ELF-1 (cell line): ENCODE results near the gene MICAL3.
"Not testable (repeated sequence)": the region's sequence is repeated elsewhere in the genome, so short reads cannot be mapped to it uniquely, and the experiment has no call there.

Source experiments
- DNase-seq: peaks from one replicate; pipeline ENCODE4 v3.0.0-alpha.2; 2016; ENCODE audit warnings: low read depth, low spot score

The MICAL3 gene

GRCh38 chr22:18060646-18061620 lies 36.6 kb upstream of the MICAL3 start:
- DNase-seq: no peak

- no peak for DNase-seq
Observed at GRCh38 chr22:18059991-18060390, 35.6 kb upstream of the MICAL3 start.

- DNase-seq: no peak
Observed at GRCh38 chr22:18059473-18059872, 35.1 kb upstream of the MICAL3 start.

- DNase-seq: no peak
Observed at GRCh38 chr22:18059094-18059417, 34.7 kb upstream of the MICAL3 start.

GRCh38 chr22:18058371-18059093 lies 34.2 kb upstream of the MICAL3 start:
- DNase-seq: no peak

GRCh38 chr22:18057568-18058209 lies 33.3 kb upstream of the MICAL3 start:
- DNase-seq: no peak

GRCh38 chr22:18056807-18057474 lies 32.6 kb upstream of the MICAL3 start:
- no peak for DNase-seq

- no peak for DNase-seq
Observed at GRCh38 chr22:18056161-18056666, 31.9 kb upstream of the MICAL3 start.

GRCh38 chr22:18055619-18056160 lies 31.3 kb upstream of the MICAL3 start:
- DNase-seq: no peak

GRCh38 chr22:18053216-18053946 lies 29.0 kb upstream of the MICAL3 start:
- DNase-seq: not testable (repeated sequence)

- not testable (repeated sequence) for DNase-seq
Observed at GRCh38 chr22:18051113-18051512, 26.8 kb upstream of the MICAL3 start.

- DNase-seq: no peak
Observed at GRCh38 chr22:18050065-18050464, 25.7 kb upstream of the MICAL3 start.

GRCh38 chr22:18048441-18048898 lies 24.1 kb upstream of the MICAL3 start:
- peak; percentile 66 for DNase-seq

- no peak for DNase-seq
Observed at GRCh38 chr22:18048041-18048440, 23.7 kb upstream of the MICAL3 start.

GRCh38 chr22:18045794-18046193 lies 21.4 kb upstream of the MICAL3 start:
- no peak for DNase-seq

GRCh38 chr22:18044548-18045271 lies 20.3 kb upstream of the MICAL3 start:
- no peak for DNase-seq

- DNase-seq: no peak
Observed at GRCh38 chr22:18042685-18043084, 18.3 kb upstream of the MICAL3 start.

GRCh38 chr22:18040898-18041297 lies 16.5 kb upstream of the MICAL3 start:
- not testable (repeated sequence) for DNase-seq

- DNase-seq: peak; percentile 36
Observed at GRCh38 chr22:18035751-18036150, 11.4 kb upstream of the MICAL3 start.

- DNase-seq: no peak
Observed at GRCh38 chr22:18034076-18034475, 9.7 kb upstream of the MICAL3 start.
